ENCODE data around the gene LSAMP.

- TF ChIP-seq CTCF (conservative IDR thresholded peaks at IDR 0.05) (no peak), EZH2 (IDR thresholded peaks at IDR 0.05; ENCODE audit: low read depth) (no peak)
Measured at GRCh38 chr3:116341899-116342298, 103.4 kb downstream of the LSAMP start.

Data from PC-9 (cell line).